Liver (tissue), 9 donors: ENCODE data around the gene CDK17. TPM values are rescaled to one million over a fixed set of nuclear protein-coding genes. Genes with fewer than 3 reads are reported as not detected.
"Not testable (repeated sequence)": the region's sequence is repeated elsewhere in the genome, so short reads cannot be mapped to it uniquely, and the experiment has no call there.

Source experiments
- DNase-seq: peaks from one replicate; pipeline ENCODE4 v3.0.0-alpha.2; 2017; ENCODE audit warnings: low spot score
- H3K27ac ChIP-seq, 2 donors: one replicate each; pipeline ENCODE4 v1.7.0; 2013; ENCODE audit warnings: inconsistent platforms in 2 of 2, low read length in 2 of 2, control low read depth in 1 of 2, low read depth in 1 of 2, mild to moderate bottlenecking in 1 of 2
- H3K27me3 ChIP-seq, 4 donors: one replicate each; pipeline versions ENCODE4 v1.6.1 to v1.7.0; 2013; ENCODE audit warnings: low read length in 3 of 4, inconsistent platforms in 1 of 4, mild to moderate bottlenecking in 1 of 4, moderate library complexity in 1 of 4; ENCODE audit not compliant: control insufficient read depth in 4 of 4, insufficient read depth in 4 of 4
- H3K36me3 ChIP-seq, 4 donors: one replicate each; pipeline versions ENCODE4 v1.6.1 to v1.7.0; 2013; ENCODE audit warnings: low read length in 3 of 4, mild to moderate bottlenecking in 3 of 4, low read depth in 1 of 4, moderate library complexity in 1 of 4; ENCODE audit not compliant: control insufficient read depth in 4 of 4, insufficient read depth in 3 of 4
- H3K4me1 ChIP-seq, 4 donors: one replicate each; pipeline versions ENCODE4 v1.6.1 to v1.7.0; 2013; ENCODE audit warnings: low read length in 3 of 4, mild to moderate bottlenecking in 3 of 4, moderate library complexity in 1 of 4; ENCODE audit not compliant: control insufficient read depth in 4 of 4, insufficient read depth in 4 of 4
- H3K4me3 ChIP-seq, 3 donors: one replicate each; pipeline versions ENCODE4 v1.6.1 to v1.7.0; 2013; ENCODE audit warnings: low read length in 3 of 3, control low read depth in 1 of 3, low read depth in 1 of 3, mild to moderate bottlenecking in 1 of 3
- H3K9ac ChIP-seq, 2 donors: one replicate each; pipeline ENCODE4 v1.7.0; 2013; ENCODE audit warnings: low read length in 2 of 2, mild to moderate bottlenecking in 2 of 2, moderate library complexity in 2 of 2, control low read depth in 1 of 2, low read depth in 1 of 2
- H3K9me3 ChIP-seq, 4 donors: one replicate each; pipeline versions ENCODE4 v1.6.1 to v1.7.0; 2013; ENCODE audit warnings: low read length in 3 of 4; ENCODE audit not compliant: control insufficient read depth in 4 of 4
- EGR1 ChIP-seq, 2 donors: IDR thresholded peaks; 2 replicates each; pipeline ENCODE4 v1.6.1; 2016 to 2018; ENCODE audit warnings: antibody characterized with exemption in 2 of 2, low read depth in 2 of 2
- FOXA1 ChIP-seq: IDR thresholded peaks from 2 replicates; pipeline ENCODE4 v1.6.1; 2016; ENCODE audit warnings: antibody characterized with exemption
- FOXA2 ChIP-seq: IDR thresholded peaks from 2 replicates; pipeline ENCODE4 v1.6.1; 2016; ENCODE audit warnings: antibody characterized with exemption
- GABPA ChIP-seq, 2 donors: IDR thresholded peaks in 1 of 2; conservative IDR thresholded peaks in 1 of 2; 2 replicates each; pipeline ENCODE4 v1.6.1; 2016; ENCODE audit warnings: antibody characterized with exemption in 2 of 2, mild to moderate bottlenecking in 1 of 2, moderate library complexity in 1 of 2
- HNF4A ChIP-seq, 2 donors: conservative IDR thresholded peaks; 2 replicates each; pipeline ENCODE4 v1.6.1; 2016; ENCODE audit warnings: antibody characterized with exemption in 2 of 2, mild to moderate bottlenecking in 2 of 2
- HNF4G ChIP-seq: IDR thresholded peaks from 2 replicates; pipeline ENCODE4 v1.6.1; 2016; ENCODE audit warnings: antibody characterized with exemption
- JUND ChIP-seq, 2 donors: IDR thresholded peaks; 2 replicates each; pipeline ENCODE4 v1.6.1; 2016; ENCODE audit warnings: antibody characterized with exemption in 2 of 2
- NR2F2 ChIP-seq: IDR thresholded peaks from 2 replicates; pipeline ENCODE4 v1.6.1; 2016; ENCODE audit warnings: antibody characterized with exemption
- RAD21 ChIP-seq, 2 donors: IDR thresholded peaks; 2 replicates each; pipeline ENCODE4 v1.6.1; 2016; ENCODE audit warnings: antibody characterized with exemption in 2 of 2, mild to moderate bottlenecking in 2 of 2
- RXRA ChIP-seq, 2 donors: IDR thresholded peaks; 2 replicates each; pipeline ENCODE4 v1.6.1; 2017 to 2018; ENCODE audit warnings: antibody characterized with exemption in 2 of 2, mild to moderate bottlenecking in 1 of 2
- SP1 ChIP-seq: IDR thresholded peaks from 2 replicates; pipeline ENCODE4 v1.6.1; 2018; ENCODE audit warnings: antibody characterized with exemption, mild to moderate bottlenecking
- TAF1 ChIP-seq: conservative IDR thresholded peaks from 2 replicates; pipeline ENCODE4 v1.6.1; 2016; ENCODE audit warnings: antibody characterized with exemption, mild to moderate bottlenecking
- YY1 ChIP-seq: IDR thresholded peaks from 2 replicates; pipeline ENCODE4 v1.6.1; 2016; ENCODE audit warnings: antibody characterized with exemption, mild to moderate bottlenecking
- WGBS: extraction: QIAGEN DNeasy Blood & Tissue Kit; methylation state at CpG from one replicate; pipeline ENCODE4 v1.1.7; 2013; 5-methylcytosine and 5-hydroxymethylcytosine counted together
- polyA plus RNA-seq, 2 donors: library from polyadenylated mRNA; stranded (reverse) in 1 of 2; unstranded in 1 of 2; fragments of 200-250 nt in 1 of 2; fragments of >200 nt in 1 of 2; fragmentation: Nextera tagmentation in 1 of 2; extraction: Ambion mirVana in 1 of 2; gene quantifications; one replicate each; pipeline versions ENCODE4 v1.2.1 to v1.2.3, GENCODE V29; 2013 to 2015
- total RNA-seq, 2 donors: library from RNA; depleted of rRNA; stranded (reverse); fragments of >200 nt; gene quantifications; one replicate each; pipeline ENCODE4 v1.2.3, GENCODE V29; 2014
- TF ChIP-seq, protein P1 (sequence below): fragments of 150-350 bp; IDR thresholded peaks from 2 replicates; pipeline ENCODE4 v1.5.1; 2017; ENCODE audit warnings: improper control_type of control experiment, low read depth, low read length; ENCODE audit not compliant: missing input control
- TF ChIP-seq, protein P2 (sequence below): IDR thresholded peaks from 2 replicates; pipeline ENCODE4 v1.6.1; 2016; ENCODE audit warnings: antibody characterized with exemption
- TF ChIP-seq, protein P3 (sequence below): IDR thresholded peaks from 2 replicates; pipeline ENCODE4 v1.6.1; 2016; ENCODE audit warnings: antibody characterized with exemption, mild to moderate bottlenecking
- donor health status: healthy.
- donor health status: healthy.
- donor health status: healthy.
- donor health status: healthy.
- donor health status: healthy.

The CDK17 gene
- total and polyA plus RNA-seq, 4 donors, result 4.8 to 25.2 (median 14.9) TPM

DNA sequence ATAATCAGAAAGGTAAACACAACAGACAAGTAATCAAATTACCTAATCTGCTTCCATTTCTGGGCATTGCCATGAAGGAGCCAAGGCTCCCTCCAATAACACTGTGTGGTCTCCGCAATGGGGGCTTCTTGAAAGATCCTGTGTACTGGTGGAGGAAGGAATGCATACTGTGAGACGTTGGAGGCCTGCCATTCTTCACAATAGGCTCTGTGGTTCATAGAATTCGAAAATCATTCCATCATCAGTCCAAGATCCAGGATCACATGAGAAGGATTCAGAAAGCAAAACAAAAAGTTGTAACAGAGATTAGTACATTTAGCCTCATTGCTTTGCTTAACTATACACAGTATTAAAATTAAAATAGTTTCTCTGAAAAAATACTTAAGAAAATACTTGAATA, 76.3 kb downstream of the CDK17 start:
- DNase-seq, result no peak
- Histone ChIP-seq H3K27ac (no peak overlapping the region), H3K4me1 (no peaks in the 10 kb centered on the region), H3K36me3 (peaks cover 0 to 8% (median 4%) of the 10 kb centered on the region in 4 donors), H3K9me3 (no peaks in the 10 kb centered on the region), H3K4me3 (no peak overlapping the region), H3K27me3 (no peaks in the 10 kb centered on the region), H3K9ac (no peak overlapping the region)
- no peak for TF ChIP-seq EGR1 (IDR thresholded peaks at IDR 0.05; ENCODE audit: low read depth in 2 of 2)
- WGBS, result 90% methylated on average over 3 of the region's 3 CpGs

DNA sequence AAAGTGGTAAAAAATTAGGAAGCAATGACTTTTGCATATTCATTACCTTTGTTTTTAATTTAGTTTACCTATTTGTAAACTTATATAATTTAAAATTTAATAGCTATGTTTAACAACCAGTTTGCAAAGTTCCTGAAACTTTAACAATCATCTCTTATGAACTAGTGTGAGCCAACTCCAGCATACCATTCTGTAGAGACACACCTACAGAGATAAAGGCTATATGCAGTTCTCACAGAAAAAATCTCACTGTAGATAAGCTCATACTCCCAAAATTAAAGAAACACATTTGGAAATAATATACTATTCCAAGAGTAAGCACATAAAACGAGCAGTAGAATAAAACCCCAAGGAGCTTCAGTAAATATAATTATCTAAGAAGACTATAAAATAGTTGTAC, 77.5 kb downstream of the CDK17 start:
- no peak overlapping the region for H3K9ac ChIP-seq
- peaks cover 0 to 8% (median 4%) of the 10 kb centered on the region in 4 donors for H3K36me3 ChIP-seq
- WGBS, result 86% methylated on average over 1 of the region's 1 CpG
- no peaks in the 10 kb centered on the region for H3K27me3 ChIP-seq
- DNase-seq, result no peak
- TF ChIP-seq NR2F2, result no peak
- TF ChIP-seq JUND (IDR thresholded peaks at IDR 0.05), result no peak
- no peak for TF ChIP-seq HNF4G
- TF ChIP-seq, protein P1, sequence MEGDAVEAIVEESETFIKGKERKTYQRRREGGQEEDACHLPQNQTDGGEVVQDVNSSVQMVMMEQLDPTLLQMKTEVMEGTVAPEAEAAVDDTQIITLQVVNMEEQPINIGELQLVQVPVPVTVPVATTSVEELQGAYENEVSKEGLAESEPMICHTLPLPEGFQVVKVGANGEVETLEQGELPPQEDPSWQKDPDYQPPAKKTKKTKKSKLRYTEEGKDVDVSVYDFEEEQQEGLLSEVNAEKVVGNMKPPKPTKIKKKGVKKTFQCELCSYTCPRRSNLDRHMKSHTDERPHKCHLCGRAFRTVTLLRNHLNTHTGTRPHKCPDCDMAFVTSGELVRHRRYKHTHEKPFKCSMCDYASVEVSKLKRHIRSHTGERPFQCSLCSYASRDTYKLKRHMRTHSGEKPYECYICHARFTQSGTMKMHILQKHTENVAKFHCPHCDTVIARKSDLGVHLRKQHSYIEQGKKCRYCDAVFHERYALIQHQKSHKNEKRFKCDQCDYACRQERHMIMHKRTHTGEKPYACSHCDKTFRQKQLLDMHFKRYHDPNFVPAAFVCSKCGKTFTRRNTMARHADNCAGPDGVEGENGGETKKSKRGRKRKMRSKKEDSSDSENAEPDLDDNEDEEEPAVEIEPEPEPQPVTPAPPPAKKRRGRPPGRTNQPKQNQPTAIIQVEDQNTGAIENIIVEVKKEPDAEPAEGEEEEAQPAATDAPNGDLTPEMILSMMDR, result no peak
- TF ChIP-seq, protein P2, sequence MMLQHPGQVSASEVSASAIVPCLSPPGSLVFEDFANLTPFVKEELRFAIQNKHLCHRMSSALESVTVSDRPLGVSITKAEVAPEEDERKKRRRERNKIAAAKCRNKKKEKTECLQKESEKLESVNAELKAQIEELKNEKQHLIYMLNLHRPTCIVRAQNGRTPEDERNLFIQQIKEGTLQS, result no peak
- TF ChIP-seq RAD21 (IDR thresholded peaks at IDR 0.05), result no peak
- TF ChIP-seq FOXA2, result no peak
- TF ChIP-seq GABPA (IDR thresholded peaks at IDR 0.05 in 1 of 2, conservative IDR thresholded peaks at IDR 0.05 in 1 of 2), result no peak
- no peak for TF ChIP-seq FOXA1
- no peak for TF ChIP-seq RXRA (IDR thresholded peaks at IDR 0.05)
- no peak overlapping the region for H3K4me3 ChIP-seq
- H3K9me3 ChIP-seq, result no peaks in the 10 kb centered on the region
- H3K27ac ChIP-seq, result no peak overlapping the region
- H3K4me1 ChIP-seq, result no peaks in the 10 kb centered on the region

DNA sequence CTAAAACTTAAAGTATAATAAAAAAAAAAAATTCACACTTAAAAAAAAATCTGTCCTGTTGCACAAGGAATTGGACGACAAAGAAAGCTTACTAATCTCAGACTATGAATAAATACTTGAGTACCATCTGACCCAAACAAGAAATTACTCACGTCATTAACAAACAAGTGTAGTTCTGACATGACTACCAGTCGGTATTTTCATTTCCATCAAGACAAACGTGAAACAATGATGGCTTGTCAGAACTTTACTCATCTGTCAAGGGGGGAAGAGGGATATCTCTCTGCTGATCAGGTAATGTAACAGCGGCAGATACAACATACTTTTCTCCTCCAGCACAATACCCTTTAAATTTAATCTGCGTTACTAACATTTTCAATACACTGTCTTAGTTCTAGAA, 78.3 kb downstream of the CDK17 start:
- TF ChIP-seq NR2F2 (no peak), FOXA1 (no peak), SP1 (no peak), TAF1 (no peak), HNF4A (conservative IDR thresholded peaks at IDR 0.05) (no peak), HNF4G (no peak), GABPA (IDR thresholded peaks at IDR 0.05 in 1 of 2, conservative IDR thresholded peaks at IDR 0.05 in 1 of 2) (no peak), RXRA (IDR thresholded peaks at IDR 0.05) (no peak), YY1 (no peak), JUND (IDR thresholded peaks at IDR 0.05) (no peak), FOXA2 (no peak)
- TF ChIP-seq, protein P2, result no peak
- TF ChIP-seq, protein P1, result no peak
- TF ChIP-seq, protein P3, sequence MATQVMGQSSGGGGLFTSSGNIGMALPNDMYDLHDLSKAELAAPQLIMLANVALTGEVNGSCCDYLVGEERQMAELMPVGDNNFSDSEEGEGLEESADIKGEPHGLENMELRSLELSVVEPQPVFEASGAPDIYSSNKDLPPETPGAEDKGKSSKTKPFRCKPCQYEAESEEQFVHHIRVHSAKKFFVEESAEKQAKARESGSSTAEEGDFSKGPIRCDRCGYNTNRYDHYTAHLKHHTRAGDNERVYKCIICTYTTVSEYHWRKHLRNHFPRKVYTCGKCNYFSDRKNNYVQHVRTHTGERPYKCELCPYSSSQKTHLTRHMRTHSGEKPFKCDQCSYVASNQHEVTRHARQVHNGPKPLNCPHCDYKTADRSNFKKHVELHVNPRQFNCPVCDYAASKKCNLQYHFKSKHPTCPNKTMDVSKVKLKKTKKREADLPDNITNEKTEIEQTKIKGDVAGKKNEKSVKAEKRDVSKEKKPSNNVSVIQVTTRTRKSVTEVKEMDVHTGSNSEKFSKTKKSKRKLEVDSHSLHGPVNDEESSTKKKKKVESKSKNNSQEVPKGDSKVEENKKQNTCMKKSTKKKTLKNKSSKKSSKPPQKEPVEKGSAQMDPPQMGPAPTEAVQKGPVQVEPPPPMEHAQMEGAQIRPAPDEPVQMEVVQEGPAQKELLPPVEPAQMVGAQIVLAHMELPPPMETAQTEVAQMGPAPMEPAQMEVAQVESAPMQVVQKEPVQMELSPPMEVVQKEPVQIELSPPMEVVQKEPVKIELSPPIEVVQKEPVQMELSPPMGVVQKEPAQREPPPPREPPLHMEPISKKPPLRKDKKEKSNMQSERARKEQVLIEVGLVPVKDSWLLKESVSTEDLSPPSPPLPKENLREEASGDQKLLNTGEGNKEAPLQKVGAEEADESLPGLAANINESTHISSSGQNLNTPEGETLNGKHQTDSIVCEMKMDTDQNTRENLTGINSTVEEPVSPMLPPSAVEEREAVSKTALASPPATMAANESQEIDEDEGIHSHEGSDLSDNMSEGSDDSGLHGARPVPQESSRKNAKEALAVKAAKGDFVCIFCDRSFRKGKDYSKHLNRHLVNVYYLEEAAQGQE, result no peak
- H3K27me3 ChIP-seq, result no peaks in the 10 kb centered on the region
- H3K4me1 ChIP-seq, result no peaks in the 10 kb centered on the region
- no peak overlapping the region for H3K27ac ChIP-seq
- peaks cover 0 to 8% (median 4%) of the 10 kb centered on the region in 4 donors for H3K36me3 ChIP-seq
- H3K4me3 ChIP-seq, result no peak overlapping the region
- DNase-seq, result no peak
- H3K9me3 ChIP-seq, result no peaks in the 10 kb centered on the region
- no peak overlapping the region for H3K9ac ChIP-seq
- WGBS, result 91% methylated on average over 6 of the region's 6 CpGs

DNA sequence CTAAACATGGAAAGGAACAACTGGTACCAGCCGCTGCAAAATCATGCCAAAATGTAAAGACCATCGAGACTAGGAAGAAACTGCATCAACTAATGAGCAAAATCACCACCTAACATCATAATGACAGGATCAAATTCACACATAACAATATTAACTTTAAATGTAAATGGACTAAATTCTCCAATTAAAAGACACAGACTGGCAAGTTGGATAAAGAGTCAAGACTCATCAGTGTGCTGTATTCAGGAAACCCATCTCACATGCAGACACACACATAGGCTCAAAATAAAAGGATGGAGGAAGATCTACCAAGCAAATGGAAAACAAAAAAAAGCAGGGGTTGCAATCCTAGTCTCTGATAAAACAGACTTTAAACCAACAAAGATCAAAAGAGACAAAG, 82.4 kb downstream of the CDK17 start:
- DNase-seq, H3K36me3 ChIP-seq, H3K9me3 ChIP-seq, H3K27me3 ChIP-seq, H3K4me1 ChIP-seq, H3K4me3 ChIP-seq, H3K27ac ChIP-seq, H3K9ac ChIP-seq: not testable (repeated sequence)
- WGBS, result 95% methylated on average over 2 of the region's 2 CpGs
